HepG2 (cell line): ENCODE measurements around the gene KRT14. TPM values are rescaled to one million over a fixed set of nuclear protein-coding genes. Genes with fewer than 3 reads are reported as not detected.
A peak's percentile ranks its signal among the peaks of the same experiment; 100 is the strongest.

ENCODE experiments used
- AHR ChIP-seq: IDR thresholded peaks from 2 replicates; pipeline ENCODE4 v1.6.1; 2018; ENCODE audit warnings: missing genetic modification reagents, missing compliant biosample characterization
- ARID5B ChIP-seq: IDR thresholded peaks from 2 replicates; pipeline ENCODE4 v1.4.0; 2020; ENCODE audit warnings: mild to moderate bottlenecking, missing genetic modification reagents
- HMG20A ChIP-seq: IDR thresholded peaks from 2 replicates; pipeline ENCODE4 v1.6.1; 2016; ENCODE audit warnings: borderline replicate concordance
- MYNN ChIP-seq: sonication (generic); formaldehyde crosslinking; IDR thresholded peaks from 2 replicates; pipeline ENCODE4 v1.4.0; 2020; ENCODE audit warnings: mild to moderate bottlenecking, low read depth, missing genetic modification reagents
- NFE2L1 ChIP-seq: sonication (generic); formaldehyde crosslinking; IDR thresholded peaks from 2 replicates; pipeline ENCODE4 v1.4.0; 2020; ENCODE audit warnings: missing genetic modification reagents, mild to moderate bottlenecking, borderline replicate concordance
- PLSCR1 ChIP-seq: sonication (generic); formaldehyde crosslinking; IDR thresholded peaks from 2 replicates; pipeline ENCODE4 v1.5.0; 2020; ENCODE audit warnings: missing genetic modification reagents, mild to moderate bottlenecking, borderline replicate concordance
- RELA ChIP-seq: sonication (generic); formaldehyde crosslinking; IDR thresholded peaks from 2 replicates; pipeline ENCODE4 v1.4.0; 2020; ENCODE audit warnings: missing genetic modification reagents
- RXRB ChIP-seq: IDR thresholded peaks from 2 replicates; pipeline ENCODE4 v1.6.1; 2016; ENCODE audit warnings: borderline replicate concordance, missing genetic modification reagents, missing compliant biosample characterization
- SCMH1 ChIP-seq: sonication (generic); formaldehyde crosslinking; IDR thresholded peaks from 2 replicates; pipeline ENCODE4 v1.9.0; 2021; ENCODE audit warnings: missing genetic modification reagents, mild to moderate bottlenecking, borderline replicate concordance
- SIN3A ChIP-seq: IDR thresholded peaks from 2 replicates; pipeline ENCODE4 v1.6.1; 2011; ENCODE audit warnings: low read depth, mild to moderate bottlenecking, control low read depth, low read length, borderline replicate concordance
- THAP7 ChIP-seq: sonication (generic); formaldehyde crosslinking; IDR thresholded peaks from 2 replicates; pipeline ENCODE4 v1.8.1; 2023; ENCODE audit warnings: mild to moderate bottlenecking, missing genetic modification reagents
- TOE1 ChIP-seq: sonication (generic); formaldehyde crosslinking; IDR thresholded peaks from 2 replicates; pipeline ENCODE4 v1.4.0; 2020; ENCODE audit warnings: mild to moderate bottlenecking, missing genetic modification reagents
- ZBTB43 ChIP-seq: sonication (generic); formaldehyde crosslinking; conservative IDR thresholded peaks from 2 replicates; pipeline ENCODE4 v1.4.0; 2020; ENCODE audit warnings: missing genetic modification reagents
- ZNF10 ChIP-seq: sonication (generic); formaldehyde crosslinking; IDR thresholded peaks from 2 replicates; pipeline ENCODE4 v1.4.0; 2020; ENCODE audit warnings: mild to moderate bottlenecking, low read depth, missing genetic modification reagents, borderline replicate concordance
- ZNF136 ChIP-seq: sonication (generic); formaldehyde crosslinking; IDR thresholded peaks from 2 replicates; pipeline ENCODE4 v1.8.1; 2022; ENCODE audit warnings: low read depth, mild to moderate bottlenecking, moderate library complexity, missing genetic modification reagents
- ZNF232 ChIP-seq: sonication (generic); formaldehyde crosslinking; IDR thresholded peaks from 2 replicates; pipeline ENCODE4 v1.4.0; 2020; ENCODE audit warnings: missing genetic modification reagents, borderline replicate concordance
- ZNF280B ChIP-seq: sonication (generic); formaldehyde crosslinking; IDR thresholded peaks from 2 replicates; pipeline ENCODE4 v1.5.0; 2020; ENCODE audit warnings: missing genetic modification reagents, mild to moderate bottlenecking, borderline replicate concordance
- ZNF329 ChIP-seq: sonication (generic); formaldehyde crosslinking; IDR thresholded peaks from 2 replicates; pipeline ENCODE4 v1.9.0; 2021; ENCODE audit warnings: low read depth, mild to moderate bottlenecking, missing genetic modification reagents
- ZNF34 ChIP-seq: sonication (generic); formaldehyde crosslinking; IDR thresholded peaks from 2 replicates; pipeline ENCODE4 v1.4.0; 2020; ENCODE audit warnings: mild to moderate bottlenecking, missing genetic modification reagents, borderline replicate concordance
- ZNF430 ChIP-seq: sonication (generic); formaldehyde crosslinking; IDR thresholded peaks from 2 replicates; pipeline ENCODE4 v1.9.0; 2021; ENCODE audit warnings: mild to moderate bottlenecking, missing genetic modification reagents
- ZNF740 ChIP-seq: sonication (generic); formaldehyde crosslinking; IDR thresholded peaks from 2 replicates; pipeline ENCODE4 v1.4.0; 2020; ENCODE audit warnings: missing genetic modification reagents
- ZNF883 ChIP-seq: sonication (generic); formaldehyde crosslinking; IDR thresholded peaks from 2 replicates; pipeline ENCODE4 v1.5.1; 2020; ENCODE audit warnings: mild to moderate bottlenecking, missing genetic modification reagents; ENCODE audit errors: not compliant biosample characterization
- polyA plus RNA-seq, 8 experiments: library from polyadenylated mRNA; depleted of rRNA in 3 of 8; stranded (reverse) in 7 of 8; unstranded in 1 of 8; fragments of >200 nt; fragmentation: Illumina TruSeq in 4 of 8; extraction: Trizol in 4 of 8; gene quantifications; 2 replicates each; pipeline versions ENCODE4 v1.2.1 to v1.2.3, GENCODE V29; 2011 to 2016; ENCODE audit warnings: low read depth in 4 of 8, missing spikeins in 1 of 8, mixed read lengths in 1 of 8; ENCODE audit not compliant: insufficient read depth in 1 of 8
- total RNA-seq, 5 experiments: library from RNA; depleted of rRNA; stranded (reverse); fragments of >200 nt; fragmentation: Illumina TruSeq; extraction: Trizol; gene quantifications; 2 replicates each; pipeline ENCODE4 v1.2.3, GENCODE V29; 2016; ENCODE audit warnings: low read depth in 1 of 5

The KRT14 gene
- total and polyA plus RNA-seq, 2 of the 13 experiments (the other 11 are each of a cell fraction or from before 2014, with no cell fraction given) = 0.09 TPM; not detected in 1

GRCh38 chr17:41549596-41550039 is 37.1 kb downstream of the KRT14 start (continued):
- TF ChIP-seq ARID5B (CRISPR knock-in tag) = peak; percentile 33; the same call in 1 of the 2 replicates
- TF ChIP-seq SIN3A = no peak
- TF ChIP-seq TOE1 (CRISPR knock-in tag) = no peak
- no peak for TF ChIP-seq AHR
- TF ChIP-seq RXRB (CRISPR knock-in tag) = peak; percentile 22; the same call in 1 of the 2 replicates
- no peak for TF ChIP-seq NFE2L1
- TF ChIP-seq ZNF136 (CRISPR knock-in tag) = no peak
- TF ChIP-seq SCMH1 = no peak
- TF ChIP-seq PLSCR1 (CRISPR knock-in tag) = no peak
- TF ChIP-seq ZNF329 = no peak
- TF ChIP-seq ZNF883 = no peak
- no peak for TF ChIP-seq MYNN (CRISPR knock-in tag)
- TF ChIP-seq ZNF280B (CRISPR knock-in tag) = no peak
- TF ChIP-seq ZNF740 = no peak
- TF ChIP-seq THAP7 (CRISPR knock-in tag) = no peak
- no peak for TF ChIP-seq ZNF10
- no peak for TF ChIP-seq ZBTB43 (CRISPR knock-in tag)
- no peak for TF ChIP-seq ZNF232 (CRISPR knock-in tag)
- no peak for TF ChIP-seq HMG20A (CRISPR knock-in tag)
- no peak for TF ChIP-seq RELA (CRISPR knock-in tag)
- TF ChIP-seq ZNF34 (CRISPR knock-in tag) = no peak
- TF ChIP-seq ZNF430 (CRISPR knock-in tag) = 0 out of 2 replicates have a peak, but pooled peaks have one; percentile 9
